GM23338 (cell line): ENCODE measurements around the gene NR1I2. TPM values are rescaled to one million over a fixed set of nuclear protein-coding genes. Genes with fewer than 3 reads are reported as not detected.

Source experiments
- ATAC-seq: fragments of 200-7000 bp; cut with Tn5 transposase; 3 replicates; pipeline ENCODE4 v1.9.1; 2020
- DNase-seq: peaks from one replicate; pipeline ENCODE4 v3.0.0-alpha.2; 2015; ENCODE audit warnings: low spot score
- H2AFZ ChIP-seq: fragments of 200-600 bp; sonication (generic); 2 replicates; pipeline ENCODE4 v1.8.0; 2016; ENCODE audit warnings: antibody characterized with exemption, mild to moderate bottlenecking, moderate library complexity
- H3F3A ChIP-seq: fragments of 200-600 bp; sonication (generic); replicated peaks from 2 replicates; pipeline ENCODE4 v1.8.0; 2017; ENCODE audit warnings: antibody characterized with exemption, mixed run types, low read depth
- H3K27ac ChIP-seq: fragments of 200-600 bp; sonication (generic); 2 replicates; pipeline ENCODE4 v1.6.1; 2016; ENCODE audit warnings: low read depth
- H3K27me3 ChIP-seq: fragments of 200-600 bp; sonication (generic); 2 replicates; pipeline ENCODE4 v1.8.0; 2016; ENCODE audit warnings: mild to moderate bottlenecking, mixed run types, moderate library complexity; ENCODE audit not compliant: insufficient read depth
- H3K36me3 ChIP-seq: fragments of 200-600 bp; sonication (generic); 2 replicates; pipeline ENCODE4 v1.8.0; 2016; ENCODE audit warnings: mild to moderate bottlenecking; ENCODE audit not compliant: insufficient read depth
- H3K4me1 ChIP-seq: fragments of 200-600 bp; sonication (generic); 2 replicates; pipeline ENCODE4 v1.8.0; 2016; ENCODE audit warnings: mild to moderate bottlenecking, moderate library complexity; ENCODE audit not compliant: insufficient read depth
- H3K4me2 ChIP-seq: fragments of 200-600 bp; sonication (generic); 2 replicates; pipeline ENCODE4 v1.7.1; 2017; ENCODE audit warnings: mixed run types
- H3K4me3 ChIP-seq: fragments of 200-600 bp; sonication (generic); 2 replicates; pipeline ENCODE4 v1.6.1; 2016; ENCODE audit warnings: mixed run types
- H3K79me2 ChIP-seq: fragments of 200-600 bp; sonication (generic); replicated peaks from 2 replicates; pipeline ENCODE4 v1.8.0; 2017; ENCODE audit warnings: mild to moderate bottlenecking; ENCODE audit not compliant: insufficient read depth
- H3K9me2 ChIP-seq: fragments of 200-600 bp; sonication (generic); 2 replicates; pipeline ENCODE4 v1.8.0; 2017; ENCODE audit not compliant: insufficient read depth
- H4K20me1 ChIP-seq: fragments of 200-600 bp; sonication (generic); replicated peaks from 2 replicates; pipeline ENCODE4 v1.8.0; 2017; ENCODE audit warnings: mild to moderate bottlenecking; ENCODE audit not compliant: insufficient read depth
- H3K27ac Mint-ChIP-seq: 2 replicates; pipeline ENCODE4 v1.8.0; 2020; ENCODE audit warnings: inconsistent platforms, mild to moderate bottlenecking, moderate library complexity, mixed read lengths
- H3K27me3 Mint-ChIP-seq: 3 replicates; pipeline ENCODE4 v1.8.0; 2022; ENCODE audit warnings: low read depth, mild to moderate bottlenecking, moderate library complexity, mixed read lengths, inconsistent platforms; ENCODE audit not compliant: insufficient read depth, poor library complexity
- H3K36me3 Mint-ChIP-seq: 3 replicates; pipeline ENCODE4 v1.8.0; 2021; ENCODE audit warnings: low read depth, mild to moderate bottlenecking, inconsistent platforms, moderate library complexity, mixed read lengths
- H3K4me1 Mint-ChIP-seq: 3 replicates; pipeline ENCODE4 v1.8.0; 2020; ENCODE audit warnings: mild to moderate bottlenecking, inconsistent platforms, mixed read lengths
- H3K4me3 Mint-ChIP-seq: 3 replicates; pipeline ENCODE4 v1.8.0; 2021; ENCODE audit warnings: moderate library complexity, mild to moderate bottlenecking, inconsistent platforms, mixed read lengths
- H3K9me3 Mint-ChIP-seq: 3 replicates; pipeline ENCODE4 v1.8.0; 2020; ENCODE audit warnings: moderate library complexity, mild to moderate bottlenecking, inconsistent platforms, mixed read lengths
- CREB1 ChIP-seq: fragments of 250-450 bp; sonication (Bioruptor Pico); IDR thresholded peaks from 2 replicates; pipeline ENCODE4 v1.5.0; 2020; ENCODE audit warnings: low read depth, mild to moderate bottlenecking, moderate library complexity
- EZH2 ChIP-seq: fragments of 200-600 bp; sonication (generic); IDR thresholded peaks from one replicate; pipeline ENCODE4 v1.8.0; 2017; ENCODE audit warnings: antibody characterized with exemption, mild to moderate bottlenecking, low read depth; ENCODE audit not compliant: unreplicated experiment
- EZH2phosphoT487 ChIP-seq: fragments of 200-600 bp; sonication (generic); IDR thresholded peaks from one replicate; pipeline ENCODE4 v1.8.1; 2018; ENCODE audit warnings: antibody characterized with exemption; ENCODE audit not compliant: unreplicated experiment
- JUNB ChIP-seq: IDR thresholded peaks from one replicate; pipeline ENCODE4 v1.6.1; 2016; ENCODE audit warnings: antibody characterized with exemption; ENCODE audit not compliant: unreplicated experiment
- NANOG ChIP-seq: IDR thresholded peaks from 2 replicates; pipeline ENCODE4 v1.6.1; 2016; ENCODE audit warnings: antibody characterized with exemption, borderline replicate concordance
- POLR2AphosphoS5 ChIP-seq: IDR thresholded peaks from 2 replicates; pipeline ENCODE4 v1.6.1; 2016; ENCODE audit warnings: antibody characterized with exemption, low read depth
- STAT1 ChIP-seq: IDR thresholded peaks from one replicate; pipeline ENCODE4 v1.6.1; 2016; ENCODE audit warnings: antibody characterized with exemption; ENCODE audit not compliant: unreplicated experiment
- ZNF114 ChIP-seq: fragments of 250-450 bp; sonication (Bioruptor Pico); IDR thresholded peaks from 2 replicates; pipeline ENCODE4 v1.5.0; 2020; ENCODE audit warnings: mild to moderate bottlenecking, moderate library complexity
- ZNF331 ChIP-seq: fragments of 250-450 bp; sonication (Bioruptor Pico); IDR thresholded peaks from 2 replicates; pipeline ENCODE4 v1.5.0; 2020; ENCODE audit warnings: low read depth, mild to moderate bottlenecking, moderate library complexity
- polyA plus RNA-seq: library from polyadenylated mRNA; unstranded; fragments of >200 nt; fragmentation: Nextera tagmentation; extraction: Ambion mirVana; gene quantifications from 2 replicates; pipeline ENCODE4 v1.2.1, GENCODE V29; 2016
- total RNA-seq: library from RNA; depleted of rRNA; stranded (reverse); fragments of >200 nt; shearing (Covaris generic); gene quantifications from 2 replicates; pipeline ENCODE4 v1.2.3, GENCODE V29; 2014
- TF ChIP-seq, protein P1 (sequence below): IDR thresholded peaks from one replicate; pipeline ENCODE4 v1.6.1; 2018; ENCODE audit warnings: antibody characterized with exemption; ENCODE audit not compliant: unreplicated experiment
- TF ChIP-seq, protein P2 (sequence below): IDR thresholded peaks from 2 replicates; pipeline ENCODE4 v1.6.1; 2016; ENCODE audit warnings: antibody characterized with exemption
- TF ChIP-seq, protein P3 (sequence below), 2 experiments: fragments of 200-600 bp in 1 of 2; sonication (generic) in 1 of 2; conservative IDR thresholded peaks; 2 replicates each; pipeline versions ENCODE4 v1.5.1 to v1.6.1; 2016 to 2017; ENCODE audit warnings: antibody characterized with exemption in 2 of 2, low read depth in 2 of 2, mild to moderate bottlenecking in 2 of 2, moderate library complexity in 1 of 2

Gene NR1I2
- total and polyA plus RNA-seq, 2 experiments from 2014 or later, result 0.89 to 4.4 TPM

DNA sequence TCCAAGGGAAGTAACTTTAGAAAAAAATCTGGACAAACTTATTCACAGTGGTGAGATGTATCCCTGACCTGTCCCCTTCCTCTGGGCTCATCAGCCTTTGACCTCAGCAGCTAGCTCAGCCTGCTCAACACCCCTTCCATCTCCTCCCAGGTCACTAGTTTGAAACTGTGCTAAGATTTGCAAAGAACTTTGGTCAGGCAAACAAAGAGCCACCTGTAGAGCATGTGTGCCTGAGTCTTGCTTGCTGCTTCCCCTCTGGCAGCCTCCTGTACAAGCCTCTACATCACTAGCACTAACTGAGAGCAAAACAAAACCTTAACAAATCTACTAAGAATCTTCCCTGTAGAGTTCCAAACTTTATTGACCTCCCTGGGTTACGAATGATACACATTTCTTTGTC is 43.9 kb downstream of the NR1I2 start (continued):
- TF ChIP-seq, protein P1, sequence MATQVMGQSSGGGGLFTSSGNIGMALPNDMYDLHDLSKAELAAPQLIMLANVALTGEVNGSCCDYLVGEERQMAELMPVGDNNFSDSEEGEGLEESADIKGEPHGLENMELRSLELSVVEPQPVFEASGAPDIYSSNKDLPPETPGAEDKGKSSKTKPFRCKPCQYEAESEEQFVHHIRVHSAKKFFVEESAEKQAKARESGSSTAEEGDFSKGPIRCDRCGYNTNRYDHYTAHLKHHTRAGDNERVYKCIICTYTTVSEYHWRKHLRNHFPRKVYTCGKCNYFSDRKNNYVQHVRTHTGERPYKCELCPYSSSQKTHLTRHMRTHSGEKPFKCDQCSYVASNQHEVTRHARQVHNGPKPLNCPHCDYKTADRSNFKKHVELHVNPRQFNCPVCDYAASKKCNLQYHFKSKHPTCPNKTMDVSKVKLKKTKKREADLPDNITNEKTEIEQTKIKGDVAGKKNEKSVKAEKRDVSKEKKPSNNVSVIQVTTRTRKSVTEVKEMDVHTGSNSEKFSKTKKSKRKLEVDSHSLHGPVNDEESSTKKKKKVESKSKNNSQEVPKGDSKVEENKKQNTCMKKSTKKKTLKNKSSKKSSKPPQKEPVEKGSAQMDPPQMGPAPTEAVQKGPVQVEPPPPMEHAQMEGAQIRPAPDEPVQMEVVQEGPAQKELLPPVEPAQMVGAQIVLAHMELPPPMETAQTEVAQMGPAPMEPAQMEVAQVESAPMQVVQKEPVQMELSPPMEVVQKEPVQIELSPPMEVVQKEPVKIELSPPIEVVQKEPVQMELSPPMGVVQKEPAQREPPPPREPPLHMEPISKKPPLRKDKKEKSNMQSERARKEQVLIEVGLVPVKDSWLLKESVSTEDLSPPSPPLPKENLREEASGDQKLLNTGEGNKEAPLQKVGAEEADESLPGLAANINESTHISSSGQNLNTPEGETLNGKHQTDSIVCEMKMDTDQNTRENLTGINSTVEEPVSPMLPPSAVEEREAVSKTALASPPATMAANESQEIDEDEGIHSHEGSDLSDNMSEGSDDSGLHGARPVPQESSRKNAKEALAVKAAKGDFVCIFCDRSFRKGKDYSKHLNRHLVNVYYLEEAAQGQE, result no peak

DNA sequence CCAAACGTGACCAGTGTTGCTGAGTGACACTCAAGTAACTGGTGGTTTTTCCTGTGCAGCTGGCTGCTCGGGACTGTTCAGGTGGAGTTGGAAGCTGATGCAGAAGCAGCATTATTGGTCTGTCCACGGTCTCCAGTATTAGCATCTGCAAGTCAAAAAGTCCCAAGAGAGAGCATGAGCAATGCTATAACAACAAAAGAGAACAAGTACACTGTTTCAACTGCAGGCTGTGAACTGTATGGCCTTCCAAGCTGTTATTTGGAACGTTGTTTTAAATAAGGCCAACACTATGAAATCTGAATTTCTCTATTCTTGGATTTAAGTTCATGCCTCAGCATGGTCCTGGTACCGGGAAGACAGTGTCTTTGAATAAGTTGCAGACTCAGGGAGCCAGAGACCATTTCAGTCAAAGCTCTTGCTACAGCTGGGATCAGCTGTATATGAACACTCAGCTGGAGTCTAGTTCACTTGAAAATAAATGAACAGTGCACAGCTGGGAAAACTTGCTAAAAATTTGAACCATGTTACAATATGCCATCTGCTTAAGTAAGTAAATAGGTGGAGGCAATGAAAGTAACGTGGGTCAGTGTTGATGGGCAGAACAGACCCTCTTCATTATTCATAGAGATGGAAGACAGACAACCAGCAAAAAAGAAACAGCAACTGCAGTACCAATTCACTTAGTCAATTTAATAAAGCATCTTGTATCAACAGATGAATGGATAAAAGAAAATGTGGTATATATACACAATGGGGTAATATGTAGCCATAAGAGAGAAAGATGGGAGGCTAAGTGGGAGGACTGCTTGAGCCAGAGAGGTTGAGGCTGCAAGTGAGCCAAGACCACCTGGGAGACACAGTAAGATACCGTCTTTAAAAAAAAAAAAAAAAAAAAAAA is 45.1 kb downstream of the NR1I2 start:
- peaks cover 57% of the 10 kb centered on the region for H3K4me1 Mint-ChIP-seq
- Histone ChIP-seq H3K36me3 (no peaks in the 10 kb centered on the region), H3K4me1 (peaks cover 50% of the 10 kb centered on the region), H3K4me2 (no peak overlapping the region), H3K9me2 (no peaks in the 10 kb centered on the region), H3F3A (no peaks in the 10 kb centered on the region), H3K79me2 (0 out of 2 replicates have a peak, but pooled peaks cover 4% of the 10 kb centered on the region), H3K27ac (no peak overlapping the region), H2AFZ (no peak overlapping the region), H3K27me3 (no peaks in the 10 kb centered on the region), H3K4me3 (no peak overlapping the region), H4K20me1 (no peaks in the 10 kb centered on the region; the same call in 1 of the 2 replicates)
- H3K27ac Mint-ChIP-seq, result no peak overlapping the region
- no peaks in the 10 kb centered on the region for H3K36me3 Mint-ChIP-seq
- H3K9me3 Mint-ChIP-seq, result no peaks in the 10 kb centered on the region
- DNase-seq, result no peak
- no peak overlapping the region for H3K4me3 Mint-ChIP-seq
- peaks cover 6% of the 10 kb centered on the region for H3K27me3 Mint-ChIP-seq
- no peak for ATAC-seq
- TF ChIP-seq, protein P2, sequence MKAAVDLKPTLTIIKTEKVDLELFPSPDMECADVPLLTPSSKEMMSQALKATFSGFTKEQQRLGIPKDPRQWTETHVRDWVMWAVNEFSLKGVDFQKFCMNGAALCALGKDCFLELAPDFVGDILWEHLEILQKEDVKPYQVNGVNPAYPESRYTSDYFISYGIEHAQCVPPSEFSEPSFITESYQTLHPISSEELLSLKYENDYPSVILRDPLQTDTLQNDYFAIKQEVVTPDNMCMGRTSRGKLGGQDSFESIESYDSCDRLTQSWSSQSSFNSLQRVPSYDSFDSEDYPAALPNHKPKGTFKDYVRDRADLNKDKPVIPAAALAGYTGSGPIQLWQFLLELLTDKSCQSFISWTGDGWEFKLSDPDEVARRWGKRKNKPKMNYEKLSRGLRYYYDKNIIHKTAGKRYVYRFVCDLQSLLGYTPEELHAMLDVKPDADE, result no peak
- TF ChIP-seq JUNB (no peak), NANOG (no peak), ZNF331 (CRISPR knock-in tag) (no peak), EZH2phosphoT487 (no peak), CREB1 (CRISPR knock-in tag) (no peak), STAT1 (no peak), EZH2 (no peak), POLR2AphosphoS5 (no peak), ZNF114 (CRISPR knock-in tag) (no peak)
- TF ChIP-seq, protein P1, result no peak
- TF ChIP-seq, protein P3, sequence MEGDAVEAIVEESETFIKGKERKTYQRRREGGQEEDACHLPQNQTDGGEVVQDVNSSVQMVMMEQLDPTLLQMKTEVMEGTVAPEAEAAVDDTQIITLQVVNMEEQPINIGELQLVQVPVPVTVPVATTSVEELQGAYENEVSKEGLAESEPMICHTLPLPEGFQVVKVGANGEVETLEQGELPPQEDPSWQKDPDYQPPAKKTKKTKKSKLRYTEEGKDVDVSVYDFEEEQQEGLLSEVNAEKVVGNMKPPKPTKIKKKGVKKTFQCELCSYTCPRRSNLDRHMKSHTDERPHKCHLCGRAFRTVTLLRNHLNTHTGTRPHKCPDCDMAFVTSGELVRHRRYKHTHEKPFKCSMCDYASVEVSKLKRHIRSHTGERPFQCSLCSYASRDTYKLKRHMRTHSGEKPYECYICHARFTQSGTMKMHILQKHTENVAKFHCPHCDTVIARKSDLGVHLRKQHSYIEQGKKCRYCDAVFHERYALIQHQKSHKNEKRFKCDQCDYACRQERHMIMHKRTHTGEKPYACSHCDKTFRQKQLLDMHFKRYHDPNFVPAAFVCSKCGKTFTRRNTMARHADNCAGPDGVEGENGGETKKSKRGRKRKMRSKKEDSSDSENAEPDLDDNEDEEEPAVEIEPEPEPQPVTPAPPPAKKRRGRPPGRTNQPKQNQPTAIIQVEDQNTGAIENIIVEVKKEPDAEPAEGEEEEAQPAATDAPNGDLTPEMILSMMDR (conservative IDR thresholded peaks at IDR 0.05; ENCODE audit: low read depth in 2 of 2), result no peak
